ENCODE results near the gene STARD3NL. TPM values are rescaled to one million over a fixed set of nuclear protein-coding genes. Genes with fewer than 3 reads are reported as not detected.
A peak's percentile ranks its signal among the peaks of the same experiment; 100 is the strongest.

Gene STARD3NL
- total and polyA plus RNA-seq, 2 of the 13 experiments (the other 11 are each of a cell fraction or from before 2014, with no cell fraction given) = 37.3 to 42.3 TPM

- TF ChIP-seq BCLAF1 (IDR thresholded peaks at IDR 0.05) = no peak
- TF ChIP-seq ZNF784 (CRISPR knock-in tag; IDR thresholded peaks at IDR 0.05; ENCODE audit: borderline replicate concordance) = no peak
- no peak for TF ChIP-seq PRPF4 (IDR thresholded peaks at IDR 0.05; ENCODE audit: low read depth, low read length, poor library complexity, severe bottlenecking)
- peak; percentile 59; the same call in 1 of the 2 replicates for TF ChIP-seq ZGPAT (CRISPR knock-in tag; IDR thresholded peaks at IDR 0.05)
- TF ChIP-seq JUNB (CRISPR knock-in tag; IDR thresholded peaks at IDR 0.05; ENCODE audit: borderline replicate concordance) = no peak
- TF ChIP-seq ATAD3A (CRISPR knock-in tag; IDR thresholded peaks at IDR 0.05) = no peak
- no peak for TF ChIP-seq ZSCAN30 (CRISPR knock-in tag; IDR thresholded peaks at IDR 0.05)
- no peak for TF ChIP-seq ZNF713 (CRISPR knock-in tag; IDR thresholded peaks at IDR 0.05)
- no peak for TF ChIP-seq ZNF672 (CRISPR knock-in tag; IDR thresholded peaks at IDR 0.05)
- TF ChIP-seq FOXA3 (CRISPR knock-in tag; IDR thresholded peaks at IDR 0.05) = peak; percentile 35; the same call in 1 of the 2 replicates
- no peak; the same call in 1 of the 2 replicates for TF ChIP-seq DMAP1 (CRISPR knock-in tag; IDR thresholded peaks at IDR 0.05)
- TF ChIP-seq ELK4 (CRISPR knock-in tag; IDR thresholded peaks at IDR 0.05; ENCODE audit: borderline replicate concordance) = no peak
- TF ChIP-seq KDM5A (IDR thresholded peaks at IDR 0.05; ENCODE audit: borderline replicate concordance, low read length) = peak; percentile 62; the same call in 1 of the 2 replicates
- TF ChIP-seq FOSL2 (CRISPR knock-in tag; IDR thresholded peaks at IDR 0.05) = no peak
- TF ChIP-seq SMC3 (IDR thresholded peaks at IDR 0.05; ENCODE audit: low read length) = no peak
- no peak for TF ChIP-seq TRIM24 (CRISPR knock-in tag; IDR thresholded peaks at IDR 0.05)
- TF ChIP-seq KDM6A (CRISPR knock-in tag; IDR thresholded peaks at IDR 0.05; ENCODE audit: low read depth) = no peak
- TF ChIP-seq FOXK2 (IDR thresholded peaks at IDR 0.05) = no peak
- TF ChIP-seq ZBTB21 (CRISPR knock-in tag; IDR thresholded peaks at IDR 0.05) = peak; percentile 91
- no peak for TF ChIP-seq TRAFD1 (CRISPR knock-in tag; IDR thresholded peaks at IDR 0.05; ENCODE audit: borderline replicate concordance)
- TF ChIP-seq THRA (CRISPR knock-in tag; IDR thresholded peaks at IDR 0.05; ENCODE audit: borderline replicate concordance) = no peak
Measured at GRCh38 chr7:38178004-38178694, at the start of gene STARD3NL (continued).
